Activated CD8-positive, alpha-beta T cell treated with anti-CD3 and anti-CD28 coated beads, Interleukin-2, amount 10 ng/mL, durations not matched to agents 7 days and 5 days (primary cell): ENCODE data around the gene RGS13. TPM values are rescaled to one million over a fixed set of nuclear protein-coding genes. Genes with fewer than 3 reads are reported as not detected.
A peak's percentile ranks its signal among the peaks of the same experiment; 100 is the strongest.

ENCODE experiments used
- ATAC-seq: fragments of 150-1000 bp; cut with Tn5 transposase; one replicate; pipeline ENCODE4 v1.10.0; 2021; ENCODE audit warnings: moderate library complexity
- CTCF ChIA-PET: fragments of 350-600 bp; sonication (Branson Sonifier 250); formaldehyde crosslinking; loops from one replicate; lab custom pipeline; 2021; ENCODE audit warnings: antibody characterized with exemption; lab: Charles Lee
- POLR2A ChIA-PET: fragments of 350-600 bp; sonication (Branson Sonifier 250); formaldehyde crosslinking; loops from one replicate; lab custom pipeline; 2021; ENCODE audit warnings: antibody characterized with exemption; lab: Charles Lee
- DNase-seq: peaks from one replicate; pipeline ENCODE4 v3.0.0-alpha.2; 2020
- H3K27ac Mint-ChIP-seq: one replicate; pipeline ENCODE4 v1.8.0; 2021; ENCODE audit warnings: mild to moderate bottlenecking, mixed read lengths
- H3K27me3 Mint-ChIP-seq: one replicate; pipeline ENCODE4 v1.8.0; 2021; ENCODE audit warnings: low read depth, mixed read lengths
- H3K36me3 Mint-ChIP-seq: one replicate; pipeline ENCODE4 v1.8.0; 2021; ENCODE audit warnings: low read depth, mixed read lengths
- H3K4me1 Mint-ChIP-seq: one replicate; pipeline ENCODE4 v1.8.0; 2021; ENCODE audit warnings: low read depth, mixed read lengths
- H3K4me3 Mint-ChIP-seq: one replicate; pipeline ENCODE4 v1.8.0; 2021; ENCODE audit warnings: mild to moderate bottlenecking, mixed read lengths
- H3K9me3 Mint-ChIP-seq: one replicate; pipeline ENCODE4 v1.8.0; 2022; ENCODE audit warnings: mixed read lengths; ENCODE audit not compliant: insufficient read depth
- total RNA-seq, 2 experiments: library from RNA; stranded (reverse); gene quantifications; one replicate each; pipeline ENCODE4 v1.2.3, GENCODE V29; 2021

Gene RGS13
- total RNA-seq, 2 experiments from 2014 or later = not detected

DNA sequence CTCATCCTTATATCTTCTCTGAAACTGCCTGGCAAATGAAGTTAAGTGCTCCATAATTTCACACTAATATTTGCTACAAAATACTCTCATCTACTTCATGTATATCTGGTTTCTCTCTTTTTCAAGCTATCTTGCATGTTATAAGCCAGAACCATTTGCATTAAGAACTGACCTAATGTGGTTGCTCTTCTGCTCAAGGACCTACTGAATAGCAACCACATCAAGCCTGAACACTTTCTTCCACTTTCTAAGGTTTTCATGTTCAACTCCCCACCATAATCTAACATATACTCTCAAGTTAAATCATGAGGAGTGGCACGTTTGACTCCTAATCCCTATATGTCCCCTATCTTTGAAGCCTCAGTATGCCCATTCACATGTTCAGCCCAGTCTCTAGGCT, 33.2 kb upstream of the RGS13 start:
- H3K36me3 Mint-ChIP-seq = no peaks in the 10 kb centered on the region
- no peak overlapping the region for H3K27ac Mint-ChIP-seq
- POLR2A ChIA-PET = no interaction called here
- DNase-seq = no peak
- CTCF ChIA-PET = interaction anchor here (0.8 to 4.2 kb wide), 4 partner anchors 19 to 128 kb away, joined by 3 to 12 read pairs (median 3); no protein-coding TSS in a partner anchor
- no peaks in the 10 kb centered on the region for H3K27me3 Mint-ChIP-seq
- no peaks in the 10 kb centered on the region for H3K9me3 Mint-ChIP-seq
- no peak overlapping the region for H3K4me3 Mint-ChIP-seq
- no peak for ATAC-seq
- H3K4me1 Mint-ChIP-seq = peaks cover 12% of the 10 kb centered on the region

DNA sequence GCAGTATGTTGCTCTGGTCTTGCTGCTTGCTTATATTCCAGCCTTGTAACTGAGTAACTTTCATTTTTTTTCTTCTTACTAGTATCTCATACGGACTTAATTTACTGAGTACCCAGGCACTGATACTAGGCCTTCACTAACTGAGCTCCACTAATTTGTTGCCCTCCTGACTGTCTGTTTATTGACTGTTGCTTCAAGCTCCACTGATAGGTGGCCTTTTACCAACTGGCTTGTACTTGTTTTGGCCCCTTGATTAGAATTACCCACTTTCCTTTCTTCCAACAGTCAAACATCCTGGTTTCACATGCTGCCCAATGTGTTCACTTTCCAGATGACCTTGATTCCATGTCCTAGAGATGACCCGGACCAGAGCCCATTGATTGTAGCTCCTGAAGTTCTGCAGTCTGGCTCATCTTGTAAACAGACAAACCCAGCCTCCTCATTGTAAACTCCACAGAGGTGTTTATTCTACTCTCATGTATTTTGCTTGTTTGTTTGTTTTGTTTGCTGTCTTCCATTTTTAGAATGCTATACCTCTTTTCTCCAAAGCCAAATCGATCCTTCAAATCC, 32.6 kb upstream of the RGS13 start:
- ATAC-seq (no peak), DNase-seq (no peak)
- no peak overlapping the region for H3K27ac Mint-ChIP-seq
- no peak overlapping the region for H3K4me3 Mint-ChIP-seq
- H3K36me3 Mint-ChIP-seq = no peaks in the 10 kb centered on the region
- ChIA-PET CTCF (interaction anchor here (0.8 to 4.2 kb wide), 4 partner anchors 19 to 129 kb away, joined by 3 to 12 read pairs (median 3); no protein-coding TSS in a partner anchor), POLR2A (no interaction called here)
- H3K4me1 Mint-ChIP-seq = peaks cover 12% of the 10 kb centered on the region
- no peaks in the 10 kb centered on the region for H3K9me3 Mint-ChIP-seq
- no peaks in the 10 kb centered on the region for H3K27me3 Mint-ChIP-seq

GRCh38 chr1:192604979-192605620, 30.8 kb upstream of the RGS13 start:
- no peak for ATAC-seq

DNA sequence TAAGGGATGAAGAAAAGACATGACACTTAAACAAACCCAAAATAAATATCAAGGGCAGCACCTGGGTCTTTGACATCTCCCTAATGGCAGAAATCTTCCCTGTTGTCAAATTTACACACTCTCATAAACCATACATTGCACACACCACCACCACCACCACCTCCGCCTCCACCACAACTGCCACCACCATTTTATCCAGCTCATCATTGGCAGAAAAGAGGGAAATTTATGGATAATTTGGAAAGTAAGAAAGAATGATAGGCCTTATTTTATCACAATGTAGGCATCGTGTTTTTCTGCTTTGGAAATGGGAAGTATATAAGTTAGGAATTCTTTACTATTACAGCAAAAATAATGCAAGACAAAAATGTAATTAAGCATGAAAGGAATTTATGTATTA, 27.3 kb upstream of the RGS13 start:
- CTCF ChIA-PET = interaction anchor here (0.6 to 3.5 kb wide), 17 partner anchors 10 to 198 kb away, joined by 3 to 65 read pairs (median 4); no protein-coding TSS in a partner anchor
- H3K4me3 Mint-ChIP-seq = no peak overlapping the region
- no peaks in the 10 kb centered on the region for H3K9me3 Mint-ChIP-seq
- ATAC-seq (no peak), DNase-seq (no peak)
- H3K36me3 Mint-ChIP-seq = no peaks in the 10 kb centered on the region
- H3K27me3 Mint-ChIP-seq = no peaks in the 10 kb centered on the region
- H3K27ac Mint-ChIP-seq = peak overlapping the region; percentile 3
- POLR2A ChIA-PET = interaction anchor here (1.0 to 1.1 kb wide), 2 partner anchors 132 to 450 kb away, joined by 3 read pairs; no protein-coding TSS in a partner anchor
- peaks cover 17% of the 10 kb centered on the region for H3K4me1 Mint-ChIP-seq

More at GRCh38 chr1:192604979-192605620, 30.8 kb upstream of the RGS13 start:
- Mint-ChIP-seq H3K9me3 (no peaks in the 10 kb centered on the region), H3K4me1 (peaks cover 27% of the 10 kb centered on the region), H3K4me3 (no peak overlapping the region), H3K36me3 (no peaks in the 10 kb centered on the region), H3K27me3 (no peaks in the 10 kb centered on the region), H3K27ac (no peak overlapping the region)
- ChIA-PET CTCF (interaction anchor here (0.9 to 4.2 kb wide), 2 partner anchors 127 to 131 kb away, joined by 3 to 12 read pairs; no protein-coding TSS in a partner anchor), POLR2A (no interaction called here)
- no peak for DNase-seq

GRCh38 chr1:192609110-192610079, 26.6 kb upstream of the RGS13 start:
- POLR2A ChIA-PET = interaction anchor here (1.0 to 1.1 kb wide), 2 partner anchors 132 to 449 kb away, joined by 3 read pairs; no protein-coding TSS in a partner anchor
- H3K4me3 Mint-ChIP-seq = peak overlapping the region; percentile 65
- no peaks in the 10 kb centered on the region for H3K27me3 Mint-ChIP-seq
- H3K36me3 Mint-ChIP-seq = no peaks in the 10 kb centered on the region
- H3K27ac Mint-ChIP-seq = peak overlapping the region; percentile 83
- H3K4me1 Mint-ChIP-seq = peaks cover 17% of the 10 kb centered on the region
- DNase-seq (peak; percentile 80), ATAC-seq (peak; percentile 99)
- no peaks in the 10 kb centered on the region for H3K9me3 Mint-ChIP-seq
- CTCF ChIA-PET = interaction anchor here (0.6 to 3.5 kb wide), 22 partner anchors 11 to 198 kb away, joined by 3 to 65 read pairs (median 4); no protein-coding TSS in a partner anchor

GRCh38 chr1:192610112-192610889, 25.6 kb upstream of the RGS13 start:
- ChIA-PET POLR2A (no interaction called here), CTCF (interaction anchor here (0.8 to 2.9 kb wide), 10 partner anchors 14 to 141 kb away, joined by 3 to 36 read pairs (median 4); no protein-coding TSS in a partner anchor)
- H3K9me3 Mint-ChIP-seq = no peaks in the 10 kb centered on the region
- DNase-seq (no peak), ATAC-seq (no peak)
- no peak overlapping the region for H3K4me3 Mint-ChIP-seq
- no peak overlapping the region for H3K27ac Mint-ChIP-seq
- H3K36me3 Mint-ChIP-seq = no peaks in the 10 kb centered on the region
- H3K4me1 Mint-ChIP-seq = peaks cover 15% of the 10 kb centered on the region
- no peaks in the 10 kb centered on the region for H3K27me3 Mint-ChIP-seq

GRCh38 chr1:192615055-192615454, 20.9 kb upstream of the RGS13 start:
- Mint-ChIP-seq H3K36me3 (no peaks in the 10 kb centered on the region), H3K4me1 (no peaks in the 10 kb centered on the region), H3K27me3 (peaks cover 4% of the 10 kb centered on the region), H3K27ac (no peak overlapping the region), H3K9me3 (no peaks in the 10 kb centered on the region), H3K4me3 (no peak overlapping the region)
- no peak for ATAC-seq
- ChIA-PET CTCF (no interaction called here), POLR2A (no interaction called here)
- DNase-seq = no peak

GRCh38 chr1:192620071-192620635, 15.8 kb upstream of the RGS13 start:
- Mint-ChIP-seq H3K36me3 (no peaks in the 10 kb centered on the region), H3K4me1 (no peaks in the 10 kb centered on the region), H3K9me3 (no peaks in the 10 kb centered on the region), H3K4me3 (no peak overlapping the region), H3K27me3 (peaks cover 10% of the 10 kb centered on the region), H3K27ac (no peak overlapping the region)
- DNase-seq (no peak), ATAC-seq (no peak)
- ChIA-PET POLR2A (no interaction called here), CTCF (no interaction called here)

DNA sequence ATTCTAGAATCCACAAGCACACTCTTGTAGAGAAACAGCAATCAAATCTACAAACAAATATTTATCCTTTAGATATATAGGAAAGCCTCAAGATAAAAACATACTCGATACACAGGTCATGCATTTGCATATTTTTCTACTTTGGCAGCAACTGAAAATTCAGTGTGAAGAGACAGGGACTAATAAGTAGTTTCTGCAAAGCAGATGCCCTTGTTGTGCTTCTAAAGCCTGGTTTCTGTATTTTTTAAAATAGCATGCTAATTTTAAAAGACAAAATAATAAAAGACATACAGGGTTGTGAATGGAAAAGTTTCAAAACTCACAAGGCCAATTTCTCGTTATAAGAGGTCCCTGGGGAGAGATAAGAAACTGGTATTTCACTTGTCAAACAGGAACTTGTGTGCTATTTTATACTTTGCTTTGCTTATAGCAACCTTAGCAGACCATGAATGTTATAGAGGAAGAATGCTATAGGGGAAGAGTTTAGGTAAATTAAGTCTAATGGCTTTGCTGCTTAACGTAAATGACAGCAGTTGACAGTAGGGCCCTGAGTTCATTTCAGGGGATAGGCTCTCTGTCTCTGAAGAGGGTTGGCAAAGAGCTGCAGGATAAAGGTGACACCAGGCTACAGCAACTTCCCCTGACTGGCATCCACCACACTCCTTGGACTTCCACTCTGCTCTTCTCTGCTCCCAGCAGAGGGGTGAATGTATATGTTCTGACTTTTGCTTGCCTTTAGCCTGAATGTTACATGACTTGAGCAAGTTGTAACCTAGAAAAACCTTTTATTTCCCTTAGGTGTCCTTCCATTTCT, 9.4 kb upstream of the RGS13 start:
- ChIA-PET CTCF (no interaction called here), POLR2A (no interaction called here)
- H3K36me3 Mint-ChIP-seq = no peaks in the 10 kb centered on the region
- ATAC-seq = no peak
- H3K4me3 Mint-ChIP-seq = no peak overlapping the region
- no peaks in the 10 kb centered on the region for H3K9me3 Mint-ChIP-seq
- no peaks in the 10 kb centered on the region for H3K4me1 Mint-ChIP-seq
- no peak overlapping the region for H3K27ac Mint-ChIP-seq
- peaks cover 12% of the 10 kb centered on the region for H3K27me3 Mint-ChIP-seq
- no peak for DNase-seq

GRCh38 chr1:192627901-192628300, 8.0 kb upstream of the RGS13 start:
- H3K27me3 Mint-ChIP-seq = peaks cover 15% of the 10 kb centered on the region
- no peak for DNase-seq
- no peaks in the 10 kb centered on the region for H3K9me3 Mint-ChIP-seq
- ChIA-PET CTCF (no interaction called here), POLR2A (no interaction called here)
- H3K36me3 Mint-ChIP-seq = no peaks in the 10 kb centered on the region
- no peaks in the 10 kb centered on the region for H3K4me1 Mint-ChIP-seq
- no peak overlapping the region for H3K27ac Mint-ChIP-seq
- ATAC-seq = no peak
- no peak overlapping the region for H3K4me3 Mint-ChIP-seq
